H9 (cell line): Measurements from ENCODE around the gene COTL1. TPM values are rescaled to one million over a fixed set of nuclear protein-coding genes. Genes with fewer than 3 reads are reported as not detected.

Source experiments
- DNase-seq: peaks from one replicate; pipeline ENCODE4 v3.0.0-alpha.2; 2017
- H2AFZ ChIP-seq: one replicate; pipeline ENCODE4 v1.6.1; 2013; ENCODE audit warnings: mild to moderate bottlenecking, low read length, control low read depth, moderate library complexity
- H2AK5ac ChIP-seq: 2 replicates; pipeline ENCODE4 v1.6.1; 2013; ENCODE audit warnings: low read length, control low read depth, mixed read lengths; ENCODE audit not compliant: insufficient read length
- H2BK120ac ChIP-seq: one replicate; pipeline ENCODE4 v1.6.1; 2013; ENCODE audit warnings: low read depth, mild to moderate bottlenecking, low read length, control low read depth, inconsistent platforms; ENCODE audit not compliant: poor library complexity, severe bottlenecking
- H2BK12ac ChIP-seq: 2 replicates; pipeline ENCODE4 v1.6.1; 2013; ENCODE audit warnings: low read length, control low read depth, mixed read lengths, low read depth; ENCODE audit not compliant: insufficient read length
- H2BK15ac ChIP-seq: 2 replicates; pipeline ENCODE4 v1.6.1; 2013; ENCODE audit warnings: low read depth, low read length, control low read depth
- H2BK20ac ChIP-seq: one replicate; pipeline ENCODE4 v1.6.1; 2013; ENCODE audit warnings: low read depth, mild to moderate bottlenecking, low read length, control low read depth, inconsistent platforms; ENCODE audit not compliant: poor library complexity, severe bottlenecking
- H2BK5ac ChIP-seq: 2 replicates; pipeline ENCODE4 v1.6.1; 2013; ENCODE audit warnings: low read length, control low read depth, mixed read lengths; ENCODE audit not compliant: insufficient read length
- H3K14ac ChIP-seq: 2 replicates; pipeline ENCODE4 v1.6.1; 2013; ENCODE audit warnings: low read length, control low read depth; ENCODE audit not compliant: insufficient read depth
- H3K18ac ChIP-seq: 2 replicates; pipeline ENCODE4 v1.6.1; 2013; ENCODE audit warnings: low read depth, mild to moderate bottlenecking, mixed read lengths, low read length, control low read depth; ENCODE audit not compliant: insufficient read length
- H3K23ac ChIP-seq: 2 replicates; pipeline ENCODE4 v1.6.1; 2013; ENCODE audit warnings: low read length, control low read depth, mixed read lengths, low read depth; ENCODE audit not compliant: insufficient read length
- H3K23me2 ChIP-seq: 2 replicates; pipeline ENCODE4 v1.6.1; 2013; ENCODE audit warnings: low read depth, mild to moderate bottlenecking, mixed read lengths, low read length, control low read depth; ENCODE audit not compliant: insufficient read length, poor library complexity, severe bottlenecking
- H3K27ac ChIP-seq: 2 replicates; pipeline ENCODE4 v1.5.1; 2013; ENCODE audit warnings: low read length, control low read depth, mixed read lengths, low read depth; ENCODE audit not compliant: insufficient read length
- H3K27me3 ChIP-seq: 2 replicates; pipeline ENCODE4 v1.6.1; 2013; ENCODE audit warnings: low read length, control low read depth, inconsistent platforms; ENCODE audit not compliant: insufficient read depth
- H3K4ac ChIP-seq: 2 replicates; pipeline ENCODE4 v1.6.1; 2013; ENCODE audit warnings: low read depth, mild to moderate bottlenecking, control low read depth, inconsistent platforms, low read length, moderate library complexity
- H3K4me1 ChIP-seq: 2 replicates; pipeline ENCODE4 v1.6.1; 2013; ENCODE audit warnings: low read length, control low read depth, inconsistent platforms; ENCODE audit not compliant: insufficient read depth
- H3K4me2 ChIP-seq: 2 replicates; pipeline ENCODE4 v1.6.1; 2013; ENCODE audit warnings: low read length, control low read depth, mixed read lengths; ENCODE audit not compliant: insufficient read length, insufficient read depth
- H3K56ac ChIP-seq: 2 replicates; pipeline ENCODE4 v1.6.1; 2013; ENCODE audit warnings: low read depth, mild to moderate bottlenecking, mixed read lengths, low read length, control low read depth; ENCODE audit not compliant: insufficient read length
- H3K79me1 ChIP-seq: 2 replicates; pipeline ENCODE4 v1.6.1; 2013; ENCODE audit warnings: low read depth, mild to moderate bottlenecking, moderate library complexity, low read length, control low read depth, inconsistent platforms; ENCODE audit not compliant: insufficient read depth, poor library complexity, severe bottlenecking
- H3K79me2 ChIP-seq: 2 replicates; pipeline ENCODE4 v1.6.1; 2013; ENCODE audit warnings: low read length, control low read depth, inconsistent platforms; ENCODE audit not compliant: insufficient read depth
- H3K9ac ChIP-seq: 2 replicates; pipeline ENCODE4 v1.6.1; 2013; ENCODE audit warnings: low read length, control low read depth, mixed read lengths; ENCODE audit not compliant: insufficient read length; ENCODE audit errors: extremely low read depth
- H3K9me3 ChIP-seq: one replicate; pipeline ENCODE4 v1.6.1; 2013; ENCODE audit warnings: low read depth, low read length, inconsistent platforms; ENCODE audit not compliant: control insufficient read depth
- H3T11ph ChIP-seq: one replicate; pipeline ENCODE4 v1.6.1; 2013; ENCODE audit warnings: mild to moderate bottlenecking, low read length, control low read depth, inconsistent platforms
- H4K20me1 ChIP-seq: one replicate; pipeline ENCODE4 v1.6.1; 2013; ENCODE audit not compliant: control insufficient read depth, insufficient read length, insufficient read depth
- H4K5ac ChIP-seq: 2 replicates; pipeline ENCODE4 v1.6.1; 2013; ENCODE audit warnings: low read depth, mild to moderate bottlenecking, mixed read lengths, low read length, control low read depth; ENCODE audit not compliant: insufficient read length
- H4K8ac ChIP-seq: replicated peaks from 2 replicates; pipeline ENCODE4 v1.6.1; 2013; ENCODE audit warnings: low read length, control low read depth, mixed read lengths, low read depth; ENCODE audit not compliant: insufficient read length
- H4K91ac ChIP-seq: 2 replicates; pipeline ENCODE4 v1.6.1; 2013; ENCODE audit warnings: low read depth, mild to moderate bottlenecking, moderate library complexity, mixed read lengths, low read length, control low read depth; ENCODE audit not compliant: insufficient read length
- H3K27ac Mint-ChIP-seq, 3 experiments: 2 replicates in 2 of 3; 3 replicates in 1 of 3; pipeline ENCODE4 v1.8.0; 2020 to 2021; ENCODE audit warnings: mixed read lengths in 3 of 3, mild to moderate bottlenecking in 1 of 3, moderate library complexity in 1 of 3
- H3K27me3 Mint-ChIP-seq: 2 replicates; pipeline ENCODE4 v1.8.0; 2021; ENCODE audit warnings: low read depth, mild to moderate bottlenecking, moderate library complexity, mixed read lengths
- H3K36me3 Mint-ChIP-seq, 3 experiments: 2 replicates in 2 of 3; 3 replicates in 1 of 3; pipeline ENCODE4 v1.8.0; 2020 to 2021; ENCODE audit warnings: low read depth in 3 of 3, mixed read lengths in 3 of 3; ENCODE audit not compliant: insufficient read depth in 1 of 3
- H3K4me1 Mint-ChIP-seq, 2 experiments: 2 replicates each; pipeline ENCODE4 v1.8.0; 2020; ENCODE audit warnings: mixed read lengths in 2 of 2
- H3K4me3 Mint-ChIP-seq, 2 experiments: 2 replicates in 1 of 2; 3 replicates in 1 of 2; pipeline ENCODE4 v1.8.0; 2020 to 2021; ENCODE audit warnings: mild to moderate bottlenecking in 2 of 2, mixed read lengths in 2 of 2, moderate library complexity in 1 of 2
- H3K9me3 Mint-ChIP-seq, 2 experiments: 2 replicates in 1 of 2; 3 replicates in 1 of 2; pipeline ENCODE4 v1.8.0; 2020; ENCODE audit warnings: mild to moderate bottlenecking in 2 of 2, mixed read lengths in 2 of 2, moderate library complexity in 1 of 2
- CTCF ChIP-seq: fragments of 200-600 bp; sonication (generic); conservative IDR thresholded peaks from 3 replicates; pipeline ENCODE4 v1.8.0; 2021; ENCODE audit warnings: antibody characterized with exemption, mild to moderate bottlenecking
- WGBS: extraction: QIAGEN DNeasy Blood & Tissue Kit; methylation state at CpG from one replicate; pipeline ENCODE4 v1.1.7; 2013; ENCODE audit warnings: missing lambda C conversion rate, low lambda C conversion rate, mixed read lengths; ENCODE audit not compliant: insufficient read length; ENCODE audit errors: extremely low coverage; 5-methylcytosine and 5-hydroxymethylcytosine counted together
- total RNA-seq: library from RNA; stranded (reverse); gene quantifications from 2 replicates; pipeline ENCODE4 v1.2.1, GENCODE V29; 2021

Gene COTL1
- total RNA-seq, 1 experiment from 2014 or later: 81.4 TPM

GRCh38 chr16:84628226-84628731, 10.4 kb upstream of the COTL1 start:
- H3K36me3 Mint-ChIP-seq: no peaks in the 10 kb centered on the region

More at GRCh38 chr16:84628226-84628731, 10.4 kb upstream of the COTL1 start:
- no peaks in the 10 kb centered on the region for H3K23me2 ChIP-seq
- Mint-ChIP-seq H3K4me1 (peaks cover 9 to 12% of the 10 kb centered on the region in 2 experiments), H3K4me3 (no peak overlapping the region), H3K9me3 (no peaks in the 10 kb centered on the region), H3K27me3 (no peaks in the 10 kb centered on the region; the same call in 1 of the 2 replicates), H3K27ac (0 out of 7 replicates have a peak overlapping the region, but pooled peaks of 1 of the 3 experiments have one; percentile 14)
- no peak overlapping the region for H4K91ac ChIP-seq
- no peaks in the 10 kb centered on the region; the same call in 1 of the 2 replicates for H3K4me1 ChIP-seq
- H2AFZ ChIP-seq: no peak overlapping the region
- no peak for TF ChIP-seq CTCF
- H4K5ac ChIP-seq: no peak overlapping the region
- no peak overlapping the region for H2BK5ac ChIP-seq
- H4K8ac ChIP-seq: no peak overlapping the region
- H3K27me3 ChIP-seq: no peaks in the 10 kb centered on the region
- no peak overlapping the region for H3K14ac ChIP-seq
- H2BK120ac ChIP-seq: no peak overlapping the region
- no peak overlapping the region for H3K27ac ChIP-seq
- no peak overlapping the region for H3K9ac ChIP-seq
- H2BK12ac ChIP-seq: no peak overlapping the region
- no peaks in the 10 kb centered on the region for H4K20me1 ChIP-seq
- H2BK15ac ChIP-seq: no peak overlapping the region
- H3K9me3 ChIP-seq: no peaks in the 10 kb centered on the region
- no CpG with 5 or more reads among the region's 7 CpGs for WGBS
- no peak overlapping the region for H3T11ph ChIP-seq
- DNase-seq: no peak
- no peak overlapping the region for H3K23ac ChIP-seq
- H3K4me2 ChIP-seq: no peak overlapping the region
- H2BK20ac ChIP-seq: no peak overlapping the region
- no peak overlapping the region for H2AK5ac ChIP-seq
- H3K18ac ChIP-seq: no peak overlapping the region
- H3K79me1 ChIP-seq: no peaks in the 10 kb centered on the region
- H3K4ac ChIP-seq: no peak overlapping the region
- no peak overlapping the region for H3K56ac ChIP-seq
- H3K79me2 ChIP-seq: no peaks in the 10 kb centered on the region
